Measurements from ENCODE around the gene PPP1R17.

Gene PPP1R17

GRCh38 chr7:31687024-31687748 lies at the start of gene PPP1R17:
Gene PPP1R17 (plus strand): TSS chr7:31687215. CDS start chr7:31692442, 5,227 bp downstream.
- no peak within 1 kb of the TSS for H3K9ac ChIP-seq (ENCODE audit: low read length)
- H3K9me3 ChIP-seq (ENCODE audit: control insufficient read depth, low read depth, low read length), result no peaks in the 10 kb centered on the region
- peak within 1 kb of the TSS; percentile 0 for H3K4me3 ChIP-seq (ENCODE audit: low read length)
- H3K36me3 ChIP-seq (ENCODE audit: control insufficient read depth, low read depth, low read length), result no peaks in the 10 kb centered on the region
- H3K4me1 ChIP-seq (ENCODE audit: control insufficient read depth, low read depth, low read length), result peaks cover 34% of the 10 kb centered on the region
- H3K27ac ChIP-seq (ENCODE audit: low read length), result no peak within 1 kb of the TSS
- H3K27me3 ChIP-seq (ENCODE audit: control insufficient read depth, insufficient read depth, low read length), result peaks cover 5% of the 10 kb centered on the region

DNA sequence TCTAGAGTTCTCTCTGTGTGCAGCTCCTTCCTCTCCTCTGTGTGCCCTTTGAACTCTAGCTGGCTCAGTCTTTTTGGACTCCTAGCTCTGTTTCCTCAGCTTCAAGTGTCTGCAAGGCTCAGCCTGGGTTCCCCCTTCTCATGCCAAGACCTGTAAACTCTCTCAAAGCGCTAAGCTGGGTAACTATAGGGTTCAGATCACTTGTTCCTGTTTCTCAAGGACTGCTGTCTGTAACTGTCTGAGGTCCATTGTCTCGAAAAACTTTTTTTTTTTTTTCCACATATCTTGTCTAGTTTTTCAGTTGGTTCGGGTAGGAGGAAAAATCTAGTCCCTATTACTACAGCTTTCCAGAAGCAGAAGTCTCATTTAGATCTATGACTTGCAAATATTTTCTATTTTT lies 46.6 kb upstream of the PPP1R17 start:
- H3K27me3 ChIP-seq (ENCODE audit: control insufficient read depth, insufficient read depth, low read length), result no peaks in the 10 kb centered on the region
- no peaks in the 10 kb centered on the region for H3K36me3 ChIP-seq (ENCODE audit: control insufficient read depth, low read depth, low read length)
- no peak overlapping the region for H3K9ac ChIP-seq (ENCODE audit: low read length)
- no peak overlapping the region for H3K4me3 ChIP-seq (ENCODE audit: low read length)
- no peak overlapping the region for H3K27ac ChIP-seq (ENCODE audit: low read length)
- H3K4me1 ChIP-seq (ENCODE audit: control insufficient read depth, low read depth, low read length), result no peaks in the 10 kb centered on the region
- H3K9me3 ChIP-seq (ENCODE audit: control insufficient read depth, low read depth, low read length), result no peaks in the 10 kb centered on the region

DNA sequence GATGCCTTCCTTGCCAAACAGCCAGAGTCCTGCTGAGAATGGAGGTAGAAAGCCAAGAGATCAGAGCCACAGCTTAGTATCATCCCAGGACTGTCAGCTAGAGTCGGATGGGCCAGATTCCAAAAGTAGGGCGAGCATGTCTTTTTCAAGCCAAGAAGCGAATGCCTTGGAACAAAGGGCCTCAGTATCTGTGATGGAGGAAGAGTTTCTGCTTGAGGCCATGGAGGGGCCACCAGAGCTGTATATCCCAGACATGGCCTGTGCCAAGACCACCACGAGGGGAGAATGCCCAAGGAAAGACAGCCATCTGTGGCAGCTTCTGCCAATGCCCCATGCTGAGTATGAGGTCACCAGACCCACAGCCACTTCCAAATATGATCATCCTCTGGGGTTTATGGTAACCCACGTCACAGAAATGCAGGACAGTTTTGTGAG lies 44.3 kb upstream of the PPP1R17 start:
- no peaks in the 10 kb centered on the region for H3K27me3 ChIP-seq (ENCODE audit: control insufficient read depth, insufficient read depth, low read length)
- H3K27ac ChIP-seq (ENCODE audit: low read length), result no peak overlapping the region
- no peak overlapping the region for H3K4me3 ChIP-seq (ENCODE audit: low read length)
- H3K36me3 ChIP-seq (ENCODE audit: control insufficient read depth, low read depth, low read length), result no peaks in the 10 kb centered on the region
- H3K4me1 ChIP-seq (ENCODE audit: control insufficient read depth, low read depth, low read length), result peaks cover 7% of the 10 kb centered on the region
- no peaks in the 10 kb centered on the region for H3K9me3 ChIP-seq (ENCODE audit: control insufficient read depth, low read depth, low read length)
- no peak overlapping the region for H3K9ac ChIP-seq (ENCODE audit: low read length)

DNA sequence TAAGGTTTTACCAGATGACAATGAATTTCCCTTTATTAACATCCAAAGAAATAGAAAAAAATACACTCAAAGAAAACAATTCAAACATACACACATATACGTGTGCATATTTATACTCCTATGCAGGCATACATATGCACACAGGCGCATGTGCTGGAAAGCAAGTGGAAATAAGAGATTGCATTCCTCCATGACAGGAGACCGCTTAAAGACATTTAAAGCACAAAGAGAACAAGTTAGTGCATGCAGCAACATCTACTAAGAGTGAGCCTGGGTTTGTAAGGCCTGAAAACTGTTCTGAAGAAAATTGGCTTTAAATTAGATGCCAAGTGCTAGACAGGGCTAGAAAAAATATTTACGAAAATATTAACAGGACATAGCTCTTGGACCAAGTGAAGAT lies 40.1 kb upstream of the PPP1R17 start:
- Histone ChIP-seq H3K27ac (ENCODE audit: low read length) (no peak overlapping the region), H3K4me1 (ENCODE audit: control insufficient read depth, low read depth, low read length) (peaks cover 32% of the 10 kb centered on the region)

GRCh38 chr7:31647511-31647910 lies 39.5 kb upstream of the PPP1R17 start:
- Histone ChIP-seq H3K27me3 (ENCODE audit: control insufficient read depth, insufficient read depth, low read length) (peaks cover 5% of the 10 kb centered on the region), H3K4me3 (ENCODE audit: low read length) (no peak overlapping the region), H3K9me3 (ENCODE audit: control insufficient read depth, low read depth, low read length) (no peaks in the 10 kb centered on the region), H3K4me1 (ENCODE audit: control insufficient read depth, low read depth, low read length) (peaks cover 36% of the 10 kb centered on the region), H3K27ac (ENCODE audit: low read length) (no peak overlapping the region), H3K9ac (ENCODE audit: low read length) (no peak overlapping the region), H3K36me3 (ENCODE audit: control insufficient read depth, low read depth, low read length) (no peaks in the 10 kb centered on the region)

More for the DNA sequence above, 40.1 kb upstream of the PPP1R17 start:
- Histone ChIP-seq H3K36me3 (ENCODE audit: control insufficient read depth, low read depth, low read length) (no peaks in the 10 kb centered on the region), H3K9ac (ENCODE audit: low read length) (no peak overlapping the region), H3K27me3 (ENCODE audit: control insufficient read depth, insufficient read depth, low read length) (no peaks in the 10 kb centered on the region), H3K9me3 (ENCODE audit: control insufficient read depth, low read depth, low read length) (no peaks in the 10 kb centered on the region), H3K4me3 (ENCODE audit: low read length) (no peak overlapping the region)

- H3K9ac ChIP-seq (ENCODE audit: low read length), result no peak overlapping the region
- peaks cover 7% of the 10 kb centered on the region for H3K27me3 ChIP-seq (ENCODE audit: control insufficient read depth, insufficient read depth, low read length)
- H3K4me1 ChIP-seq (ENCODE audit: control insufficient read depth, low read depth, low read length), result peaks cover 36% of the 10 kb centered on the region
- no peak overlapping the region for H3K27ac ChIP-seq (ENCODE audit: low read length)
- no peaks in the 10 kb centered on the region for H3K9me3 ChIP-seq (ENCODE audit: control insufficient read depth, low read depth, low read length)
- H3K36me3 ChIP-seq (ENCODE audit: control insufficient read depth, low read depth, low read length), result no peaks in the 10 kb centered on the region
- no peak overlapping the region for H3K4me3 ChIP-seq (ENCODE audit: low read length)
Observed at GRCh38 chr7:31648288-31648687, 38.7 kb upstream of the PPP1R17 start.

DNA sequence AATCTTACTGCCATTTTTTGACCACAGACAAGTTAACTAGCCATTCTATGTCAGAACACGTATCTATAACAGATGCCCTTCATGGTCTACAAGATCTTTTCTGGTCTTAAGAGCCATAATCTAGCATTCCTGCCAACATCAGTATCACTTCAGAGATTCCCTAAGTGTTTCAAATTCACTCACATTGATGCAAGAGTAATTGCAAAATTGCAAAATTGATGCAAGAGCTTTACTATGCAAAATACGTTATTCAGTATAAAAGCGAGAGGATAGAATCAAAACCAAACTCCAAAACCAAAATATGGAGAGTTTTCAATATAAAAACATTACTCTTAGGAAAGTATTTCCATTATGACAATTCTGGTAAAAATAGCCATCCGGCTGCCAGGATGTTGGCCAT lies 38.1 kb upstream of the PPP1R17 start:
- Histone ChIP-seq H3K4me3 (ENCODE audit: low read length) (no peak overlapping the region), H3K27ac (ENCODE audit: low read length) (no peak overlapping the region), H3K36me3 (ENCODE audit: control insufficient read depth, low read depth, low read length) (no peaks in the 10 kb centered on the region), H3K9ac (ENCODE audit: low read length) (no peak overlapping the region), H3K9me3 (ENCODE audit: control insufficient read depth, low read depth, low read length) (no peaks in the 10 kb centered on the region), H3K4me1 (ENCODE audit: control insufficient read depth, low read depth, low read length) (peaks cover 36% of the 10 kb centered on the region), H3K27me3 (ENCODE audit: control insufficient read depth, insufficient read depth, low read length) (peaks cover 7% of the 10 kb centered on the region)

DNA sequence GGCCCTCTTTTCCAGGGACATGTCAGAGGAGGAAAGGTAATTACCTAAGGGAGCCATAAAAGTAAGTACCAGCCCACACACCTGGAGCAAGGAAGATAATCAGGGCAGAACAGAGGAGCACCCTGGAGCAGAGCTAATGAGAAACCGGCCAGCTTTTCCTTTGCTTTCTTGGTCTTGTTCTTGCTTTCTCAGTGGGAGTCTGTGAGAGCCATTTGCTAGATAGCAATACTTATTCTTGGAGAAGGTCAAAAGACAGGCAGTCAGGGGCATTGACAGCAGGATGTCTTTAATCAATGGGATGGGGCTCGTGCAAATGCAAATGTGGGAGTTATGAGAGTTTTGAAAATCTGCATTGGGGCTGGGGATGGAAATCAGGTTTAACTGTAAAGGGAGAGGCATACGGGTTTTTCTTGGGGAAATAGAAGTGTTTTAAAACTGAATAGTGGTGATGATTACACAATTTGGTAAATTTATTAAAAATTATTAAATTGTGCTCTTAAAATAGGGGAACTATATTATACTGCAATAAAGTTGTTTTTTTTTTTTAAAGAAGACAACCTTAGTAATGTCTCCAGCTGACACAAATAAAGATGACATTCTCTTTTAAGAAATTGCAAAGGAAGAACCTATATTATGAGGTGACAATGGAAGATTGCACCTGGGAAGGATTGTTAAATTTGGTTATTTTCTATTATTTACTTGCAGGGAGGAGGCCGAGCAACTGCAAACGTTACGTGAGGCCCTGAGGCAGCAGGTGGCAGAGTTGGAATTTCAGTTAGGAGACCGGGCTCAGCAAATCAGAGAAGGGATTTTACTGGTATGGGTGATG lies 35.6 kb upstream of the PPP1R17 start:
- peaks cover 7% of the 10 kb centered on the region for H3K27me3 ChIP-seq (ENCODE audit: control insufficient read depth, insufficient read depth, low read length)
- H3K27ac ChIP-seq (ENCODE audit: low read length), result no peak overlapping the region
- peaks cover 34% of the 10 kb centered on the region for H3K4me1 ChIP-seq (ENCODE audit: control insufficient read depth, low read depth, low read length)
- no peak overlapping the region for H3K4me3 ChIP-seq (ENCODE audit: low read length)
- no peaks in the 10 kb centered on the region for H3K36me3 ChIP-seq (ENCODE audit: control insufficient read depth, low read depth, low read length)
- H3K9me3 ChIP-seq (ENCODE audit: control insufficient read depth, low read depth, low read length), result no peaks in the 10 kb centered on the region
- H3K9ac ChIP-seq (ENCODE audit: low read length), result no peak overlapping the region

DNA sequence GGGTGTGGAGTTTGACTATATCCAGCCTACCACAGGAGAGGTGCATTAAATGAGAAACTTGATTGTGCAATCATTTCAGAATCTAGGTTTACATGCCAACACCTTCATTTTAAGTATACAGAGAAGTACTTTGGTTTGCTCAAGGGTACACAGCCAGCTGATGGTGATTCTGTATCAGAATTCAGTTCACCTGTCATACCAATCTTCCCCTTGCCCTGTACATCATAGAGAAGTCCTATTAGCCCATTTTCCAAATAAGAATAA lies 35.0 kb upstream of the PPP1R17 start:
- Histone ChIP-seq H3K27me3 (ENCODE audit: control insufficient read depth, insufficient read depth, low read length) (peaks cover 7% of the 10 kb centered on the region), H3K36me3 (ENCODE audit: control insufficient read depth, low read depth, low read length) (no peaks in the 10 kb centered on the region), H3K9me3 (ENCODE audit: control insufficient read depth, low read depth, low read length) (no peaks in the 10 kb centered on the region), H3K9ac (ENCODE audit: low read length) (no peak overlapping the region), H3K4me3 (ENCODE audit: low read length) (no peak overlapping the region), H3K27ac (ENCODE audit: low read length) (no peak overlapping the region), H3K4me1 (ENCODE audit: control insufficient read depth, low read depth, low read length) (peaks cover 29% of the 10 kb centered on the region)

DNA sequence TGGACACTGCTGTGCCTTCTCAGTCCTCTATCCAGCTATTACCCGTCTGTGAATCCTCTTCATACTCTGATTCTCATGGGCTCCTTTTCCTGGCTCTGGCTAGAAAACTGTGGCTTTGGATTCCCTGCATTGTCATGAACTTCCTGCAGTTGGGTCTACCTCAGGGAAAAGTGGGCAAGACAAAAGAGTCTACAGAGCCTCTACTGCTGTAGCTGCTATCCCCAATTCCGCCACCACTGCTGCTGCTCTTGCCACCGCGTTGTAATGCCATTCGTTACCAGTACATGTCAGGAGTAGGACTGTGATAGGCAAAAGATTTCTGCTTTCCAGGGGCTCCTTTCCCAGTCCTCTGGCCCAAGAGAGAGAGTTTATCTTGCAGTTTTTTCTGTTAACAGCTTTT lies 23.9 kb upstream of the PPP1R17 start:
- Histone ChIP-seq H3K27me3 (ENCODE audit: control insufficient read depth, insufficient read depth, low read length) (no peaks in the 10 kb centered on the region), H3K4me3 (ENCODE audit: low read length) (no peak overlapping the region), H3K4me1 (ENCODE audit: control insufficient read depth, low read depth, low read length) (peaks cover 6% of the 10 kb centered on the region), H3K9ac (ENCODE audit: low read length) (no peak overlapping the region), H3K36me3 (ENCODE audit: control insufficient read depth, low read depth, low read length) (no peaks in the 10 kb centered on the region), H3K9me3 (ENCODE audit: control insufficient read depth, low read depth, low read length) (no peaks in the 10 kb centered on the region), H3K27ac (ENCODE audit: low read length) (no peak overlapping the region)

DNA sequence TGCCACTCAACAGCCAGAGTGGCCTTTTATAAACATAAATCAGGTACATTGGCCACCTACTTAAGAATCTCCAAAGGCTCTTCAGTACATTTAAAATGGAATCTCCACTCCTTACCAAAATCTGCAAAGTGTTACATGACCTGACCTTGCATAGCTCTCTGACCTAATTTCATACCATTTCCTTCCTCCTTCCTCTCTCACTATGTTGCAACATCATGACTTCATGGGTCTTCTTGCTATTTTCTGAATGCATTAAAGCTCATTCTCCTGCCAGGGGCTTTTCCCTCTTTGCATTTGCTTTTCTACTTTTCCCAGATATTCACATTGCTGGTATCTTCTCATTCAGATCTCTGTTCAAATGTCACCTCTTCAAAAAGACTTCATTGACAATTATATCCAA lies 22.1 kb upstream of the PPP1R17 start:
- no peaks in the 10 kb centered on the region for H3K36me3 ChIP-seq (ENCODE audit: control insufficient read depth, low read depth, low read length)
- H3K27me3 ChIP-seq (ENCODE audit: control insufficient read depth, insufficient read depth, low read length), result no peaks in the 10 kb centered on the region
- no peak overlapping the region for H3K4me3 ChIP-seq (ENCODE audit: low read length)
- no peaks in the 10 kb centered on the region for H3K9me3 ChIP-seq (ENCODE audit: control insufficient read depth, low read depth, low read length)
- peaks cover 7% of the 10 kb centered on the region for H3K4me1 ChIP-seq (ENCODE audit: control insufficient read depth, low read depth, low read length)
- H3K9ac ChIP-seq (ENCODE audit: low read length), result no peak overlapping the region
- H3K27ac ChIP-seq (ENCODE audit: low read length), result no peak overlapping the region

- Histone ChIP-seq H3K9me3 (ENCODE audit: control insufficient read depth, low read depth, low read length) (no peaks in the 10 kb centered on the region), H3K4me3 (ENCODE audit: low read length) (no peak overlapping the region), H3K4me1 (ENCODE audit: control insufficient read depth, low read depth, low read length) (peaks cover 7% of the 10 kb centered on the region), H3K27ac (ENCODE audit: low read length) (no peak overlapping the region), H3K9ac (ENCODE audit: low read length) (no peak overlapping the region), H3K27me3 (ENCODE audit: control insufficient read depth, insufficient read depth, low read length) (no peaks in the 10 kb centered on the region), H3K36me3 (ENCODE audit: control insufficient read depth, low read depth, low read length) (no peaks in the 10 kb centered on the region)
Observed at GRCh38 chr7:31665546-31665945, 21.5 kb upstream of the PPP1R17 start.
